Transverse colon (tissue), 4 donors: ENCODE data around the gene RHOJ.

Experiments
- EP300 ChIP-seq: sonication (generic); formaldehyde crosslinking; IDR thresholded peaks from one replicate; pipeline ENCODE4 v1.6.1; 2017; ENCODE audit warnings: antibody characterized with exemption, low read depth
- POLR2A ChIP-seq: fragments of 450-650 bp; IDR thresholded peaks from one replicate; pipeline ENCODE4 v1.6.1; 2016; ENCODE audit warnings: antibody characterized with exemption, mild to moderate bottlenecking, moderate library complexity
- POLR2AphosphoS5 ChIP-seq, 3 donors: sonication (generic); formaldehyde crosslinking; IDR thresholded peaks; one replicate each; pipeline ENCODE4 v1.6.1; 2016; ENCODE audit warnings: antibody characterized with exemption in 3 of 3
- TF ChIP-seq, protein P1 (sequence below), 5 experiments: fragments of 200-600 bp in 3 of 5; fragments of 450-650 bp in 2 of 5; sonication (generic) in 3 of 5; IDR thresholded peaks; 1 replicate in 2 of 5; 2 replicates in 3 of 5; pipeline ENCODE4 v1.5.1; 2016 to 2017; ENCODE audit warnings: antibody characterized with exemption in 5 of 5, inconsistent platforms in 3 of 5, mild to moderate bottlenecking in 2 of 5, moderate library complexity in 1 of 5

DNA sequence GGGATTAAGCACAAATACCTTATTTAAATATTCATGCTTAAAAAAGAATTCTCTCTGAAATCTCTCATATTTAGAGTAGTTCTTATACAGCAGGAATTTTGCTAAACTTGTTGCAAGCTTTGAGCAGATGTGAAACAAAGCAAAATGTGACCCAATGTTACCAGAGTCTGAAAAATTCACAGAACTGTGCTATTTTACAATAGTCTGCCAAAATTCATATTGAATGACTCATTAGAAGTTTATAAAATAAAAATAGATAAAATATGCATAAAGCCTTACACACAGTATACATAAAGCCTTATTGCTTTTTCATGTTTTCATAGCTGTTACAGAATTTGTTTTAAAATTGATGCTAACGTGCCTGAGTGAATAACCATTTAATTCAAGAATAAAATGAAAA is 17.8 kb upstream of the RHOJ start:
- no peak for TF ChIP-seq POLR2A
- no peak for TF ChIP-seq EP300
- TF ChIP-seq, protein P1, sequence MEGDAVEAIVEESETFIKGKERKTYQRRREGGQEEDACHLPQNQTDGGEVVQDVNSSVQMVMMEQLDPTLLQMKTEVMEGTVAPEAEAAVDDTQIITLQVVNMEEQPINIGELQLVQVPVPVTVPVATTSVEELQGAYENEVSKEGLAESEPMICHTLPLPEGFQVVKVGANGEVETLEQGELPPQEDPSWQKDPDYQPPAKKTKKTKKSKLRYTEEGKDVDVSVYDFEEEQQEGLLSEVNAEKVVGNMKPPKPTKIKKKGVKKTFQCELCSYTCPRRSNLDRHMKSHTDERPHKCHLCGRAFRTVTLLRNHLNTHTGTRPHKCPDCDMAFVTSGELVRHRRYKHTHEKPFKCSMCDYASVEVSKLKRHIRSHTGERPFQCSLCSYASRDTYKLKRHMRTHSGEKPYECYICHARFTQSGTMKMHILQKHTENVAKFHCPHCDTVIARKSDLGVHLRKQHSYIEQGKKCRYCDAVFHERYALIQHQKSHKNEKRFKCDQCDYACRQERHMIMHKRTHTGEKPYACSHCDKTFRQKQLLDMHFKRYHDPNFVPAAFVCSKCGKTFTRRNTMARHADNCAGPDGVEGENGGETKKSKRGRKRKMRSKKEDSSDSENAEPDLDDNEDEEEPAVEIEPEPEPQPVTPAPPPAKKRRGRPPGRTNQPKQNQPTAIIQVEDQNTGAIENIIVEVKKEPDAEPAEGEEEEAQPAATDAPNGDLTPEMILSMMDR (IDR thresholded peaks at IDR 0.05), result no peak
- TF ChIP-seq POLR2AphosphoS5 (IDR thresholded peaks at IDR 0.05), result no peak
